Measurements from ENCODE around the gene DIAPH1.
"Not testable (repeated sequence)": the region's sequence is repeated elsewhere in the genome, so short reads cannot be mapped to it uniquely, and the experiment has no call there.

Gene DIAPH1

GRCh38 chr5:141609921-141610320, 8.9 kb downstream of the DIAPH1 start:
- not testable (repeated sequence) for DNase-seq (ENCODE audit: low spot score)

GRCh38 chr5:141609044-141609443, 9.8 kb downstream of the DIAPH1 start:
- DNase-seq (ENCODE audit: low spot score), result no peak

DNA sequence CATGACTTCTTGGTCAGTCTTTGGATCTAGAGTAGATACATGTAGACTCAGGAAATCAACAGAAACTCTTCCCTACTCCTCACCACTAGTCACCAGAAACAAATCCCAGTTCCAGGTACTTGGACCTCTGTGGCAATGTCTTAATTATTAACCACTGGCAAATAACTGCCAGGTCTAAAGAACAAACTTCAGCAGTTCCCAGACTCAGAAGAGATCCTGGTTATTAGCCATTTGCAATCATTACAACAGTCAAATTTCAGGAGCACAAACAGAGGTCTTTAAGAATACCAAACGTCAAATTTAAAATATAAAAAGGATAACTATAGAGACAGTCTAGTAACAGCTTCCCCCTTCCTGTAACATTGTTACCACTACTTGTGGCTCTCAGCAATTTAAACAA, 10.2 kb downstream of the DIAPH1 start:
- no peak for DNase-seq (ENCODE audit: low spot score)

DNA sequence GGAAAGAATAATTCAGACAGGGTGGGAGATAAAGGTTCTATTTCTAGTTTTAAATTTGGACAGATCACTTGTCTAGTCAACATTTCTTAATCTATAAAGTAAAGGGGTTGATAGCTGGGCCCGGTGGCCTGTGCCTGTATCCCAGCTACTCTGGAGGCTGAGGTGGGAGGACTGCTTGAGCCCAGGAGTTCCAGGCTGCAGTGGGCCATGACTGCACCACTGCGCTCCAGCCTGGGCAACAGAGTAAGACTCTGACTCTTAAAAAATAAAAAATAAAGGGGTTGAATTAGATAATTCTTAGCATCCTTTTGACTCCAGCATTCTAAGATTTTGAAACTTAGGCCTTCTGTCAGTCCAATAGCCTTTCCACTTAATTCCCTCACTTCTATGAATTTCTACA, 10.8 kb downstream of the DIAPH1 start:
- DNase-seq (ENCODE audit: low spot score), result no peak

DNA sequence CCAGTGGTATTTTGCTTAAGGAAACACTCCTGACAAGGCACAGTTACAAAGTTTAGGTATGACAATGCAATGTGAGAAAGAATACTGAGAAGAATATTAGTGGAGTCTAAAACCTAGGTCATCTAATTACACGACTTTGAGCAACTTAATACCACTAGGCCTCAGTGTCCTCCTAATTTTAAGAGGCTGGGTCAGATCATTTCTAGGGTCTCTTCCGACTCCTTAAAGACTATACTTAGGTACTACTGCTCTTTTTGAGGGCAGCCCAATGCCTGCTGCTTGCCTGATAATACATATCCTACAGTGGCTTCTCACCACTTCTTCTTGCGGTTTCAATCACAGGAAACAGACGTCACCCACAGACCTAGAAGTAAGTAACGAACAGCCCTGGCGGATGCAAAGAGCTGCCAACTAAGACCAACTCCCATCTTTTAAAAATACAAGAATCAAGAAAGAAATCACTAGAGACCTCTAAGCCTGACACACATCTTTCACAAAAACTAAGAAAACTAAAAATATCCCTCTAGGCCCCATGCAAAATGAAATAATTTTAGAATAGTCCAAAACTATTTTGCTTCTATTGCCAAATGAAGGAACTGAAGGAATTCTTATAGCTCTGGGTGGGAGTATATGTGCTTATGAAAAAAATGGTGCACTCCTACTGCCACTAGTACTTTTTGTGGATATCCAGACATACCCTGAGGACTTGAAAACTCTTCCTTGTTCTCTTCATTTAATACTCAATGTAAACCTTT, 13.1 kb downstream of the DIAPH1 start:
- peak; percentile 50 for DNase-seq (ENCODE audit: low spot score)

DNA sequence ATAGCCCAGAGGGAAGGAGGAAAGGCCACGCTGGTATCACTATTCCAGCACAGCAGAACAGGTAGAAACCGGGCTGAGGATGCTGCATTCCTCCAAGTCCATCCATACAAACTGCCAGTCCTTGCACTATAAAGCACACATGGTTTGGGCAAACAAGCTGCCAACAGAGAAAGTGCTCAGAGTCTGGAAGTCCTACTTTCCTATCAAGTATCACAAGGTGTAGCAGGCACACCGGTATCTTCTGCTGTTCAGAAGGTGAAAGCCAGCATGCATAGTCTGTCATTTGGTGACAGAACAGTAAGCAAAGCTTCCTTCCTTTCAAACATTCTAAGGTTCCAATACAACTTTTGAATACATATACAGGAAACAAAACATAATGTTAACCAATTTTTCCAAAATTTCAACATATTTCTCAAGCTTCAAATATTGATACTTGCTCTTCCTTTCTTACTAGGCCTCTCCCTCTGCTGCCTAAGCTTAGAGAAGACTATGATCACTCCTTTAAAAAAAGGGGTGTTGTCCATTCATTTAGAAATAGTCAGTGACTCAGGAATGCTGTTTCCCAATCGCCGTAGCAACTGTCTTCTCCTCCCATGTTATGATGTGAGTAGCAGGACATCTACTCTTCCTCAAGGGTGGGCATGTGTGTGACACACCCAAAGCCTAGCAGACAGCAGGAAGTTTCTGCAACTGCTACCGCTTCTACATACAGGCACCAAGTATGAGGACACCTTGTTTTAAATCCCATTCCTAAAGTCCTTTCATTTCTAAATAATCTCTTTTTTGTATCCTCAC, 14.7 kb downstream of the DIAPH1 start:
- no peak for DNase-seq (ENCODE audit: low spot score)

- DNase-seq (ENCODE audit: low spot score), result no peak
These were observed 16.2 kb downstream of the DIAPH1 start for GRCh38 chr5:141602606-141603005.

- no peak for DNase-seq (ENCODE audit: low spot score)
These were observed 20.1 kb downstream of the DIAPH1 start for GRCh38 chr5:141598391-141599345.

DNA sequence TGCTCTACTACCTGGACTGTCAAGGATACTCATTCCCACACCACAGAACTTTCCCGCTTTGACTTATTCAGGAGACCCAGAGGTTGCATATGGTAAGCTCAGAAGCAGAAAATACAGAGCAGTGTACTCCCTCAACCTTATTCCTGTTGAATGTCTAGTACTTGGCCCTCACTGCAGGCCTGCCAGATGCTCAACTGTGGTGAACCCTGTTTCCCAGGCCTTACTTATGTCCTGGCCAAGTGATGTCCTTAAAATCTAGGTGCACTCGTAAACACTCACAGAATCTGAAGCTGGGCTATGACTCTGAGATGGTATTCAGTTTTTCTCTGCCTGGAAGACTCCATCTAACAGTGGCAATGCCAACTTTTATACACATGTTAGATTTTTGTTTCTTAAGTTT, 21.0 kb downstream of the DIAPH1 start:
- no peak for DNase-seq (ENCODE audit: low spot score)

DNA sequence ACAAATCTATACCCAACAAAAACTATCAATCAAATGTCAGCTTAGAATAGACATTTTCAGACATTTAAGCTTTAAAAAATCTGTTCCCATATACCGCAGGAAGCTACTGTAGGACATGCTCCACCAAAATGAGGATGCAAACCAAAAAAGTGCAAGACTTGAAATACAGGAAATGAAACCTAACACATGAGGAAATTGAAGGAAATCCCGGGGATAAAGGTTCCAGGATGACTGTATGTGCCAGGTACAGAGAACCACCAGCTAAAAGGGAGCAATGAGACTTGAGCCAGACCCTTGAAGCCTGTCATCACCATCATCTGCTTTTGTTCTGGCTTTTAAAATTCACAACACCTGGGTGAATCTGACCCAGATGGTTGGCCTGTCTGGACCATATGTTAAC, 21.4 kb downstream of the DIAPH1 start:
- DNase-seq (ENCODE audit: low spot score), result no peak

- DNase-seq (ENCODE audit: low spot score), result no peak
These were observed 21.9 kb downstream of the DIAPH1 start for GRCh38 chr5:141596867-141597266.

DNA sequence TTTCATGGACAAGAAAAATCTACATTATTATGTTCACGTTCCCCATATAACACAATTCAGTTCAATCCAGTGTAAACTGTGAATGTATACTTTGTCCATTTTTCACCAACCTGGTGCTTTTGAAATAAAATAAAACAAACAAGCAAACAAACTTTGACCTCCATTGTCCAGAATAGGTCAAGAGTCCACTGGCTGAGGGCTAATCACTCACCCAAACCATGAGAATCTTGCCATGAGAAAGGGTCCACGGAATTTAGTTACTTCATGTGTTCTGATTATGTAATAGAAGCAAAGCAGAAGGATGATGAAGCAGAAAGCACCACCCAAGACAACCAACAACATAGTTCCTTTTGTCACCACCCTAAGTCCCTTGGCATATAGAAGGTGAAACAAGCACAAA, 28.7 kb downstream of the DIAPH1 start:
- DNase-seq (ENCODE audit: low spot score), result no peak

- no peak for DNase-seq (ENCODE audit: low spot score)
These were observed 32.6 kb downstream of the DIAPH1 start for GRCh38 chr5:141586246-141586645.

GRCh38 chr5:141585594-141585993, 33.2 kb downstream of the DIAPH1 start:
- DNase-seq (ENCODE audit: low spot score), result no peak

DNA sequence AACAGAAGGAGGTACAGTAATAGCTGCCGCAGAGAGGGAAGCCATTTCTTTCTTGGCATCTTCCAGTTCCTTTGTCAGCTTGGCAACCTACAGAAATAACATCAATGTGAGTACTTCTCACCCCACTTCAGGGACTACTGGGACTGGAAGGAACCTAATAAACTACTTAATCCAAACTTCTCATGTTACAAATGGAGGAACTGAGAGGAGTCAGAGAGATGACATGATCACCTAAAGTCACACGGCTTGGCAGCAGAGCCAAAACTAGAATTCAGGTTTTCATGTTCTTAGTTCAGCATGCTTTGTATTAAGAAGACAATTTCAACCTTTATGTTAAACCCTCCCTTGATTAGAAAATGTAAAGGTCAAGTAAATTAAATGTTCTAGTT, 44.7 kb downstream of the DIAPH1 start:
- DNase-seq (ENCODE audit: low spot score), result no peak

GRCh38 chr5:141573489-141574121, 45.2 kb downstream of the DIAPH1 start:
- no peak for DNase-seq (ENCODE audit: low spot score)

DNA sequence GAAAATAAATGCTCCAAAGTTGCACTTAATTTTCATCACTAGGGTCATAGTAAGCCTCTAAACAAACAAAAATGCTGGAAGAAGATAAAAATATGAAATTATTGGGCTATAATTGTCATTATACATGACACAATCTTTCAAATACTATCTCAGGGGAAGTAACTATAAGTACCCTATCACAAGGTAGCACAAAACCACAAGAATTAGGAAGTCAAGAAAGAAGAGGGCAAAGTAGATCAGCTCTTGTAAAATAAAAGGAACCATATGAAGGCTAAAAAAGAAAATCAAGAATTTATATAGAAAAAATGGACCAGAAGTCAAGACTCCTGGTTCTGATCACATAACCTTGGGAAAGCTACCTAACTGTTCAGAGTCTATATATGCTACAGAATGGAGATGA, 48.1 kb downstream of the DIAPH1 start:
- DNase-seq (ENCODE audit: low spot score), result peak; percentile 12

- DNase-seq (ENCODE audit: low spot score), result peak; percentile 8
These were observed 51.2 kb downstream of the DIAPH1 start for GRCh38 chr5:141567513-141568117.

DNA sequence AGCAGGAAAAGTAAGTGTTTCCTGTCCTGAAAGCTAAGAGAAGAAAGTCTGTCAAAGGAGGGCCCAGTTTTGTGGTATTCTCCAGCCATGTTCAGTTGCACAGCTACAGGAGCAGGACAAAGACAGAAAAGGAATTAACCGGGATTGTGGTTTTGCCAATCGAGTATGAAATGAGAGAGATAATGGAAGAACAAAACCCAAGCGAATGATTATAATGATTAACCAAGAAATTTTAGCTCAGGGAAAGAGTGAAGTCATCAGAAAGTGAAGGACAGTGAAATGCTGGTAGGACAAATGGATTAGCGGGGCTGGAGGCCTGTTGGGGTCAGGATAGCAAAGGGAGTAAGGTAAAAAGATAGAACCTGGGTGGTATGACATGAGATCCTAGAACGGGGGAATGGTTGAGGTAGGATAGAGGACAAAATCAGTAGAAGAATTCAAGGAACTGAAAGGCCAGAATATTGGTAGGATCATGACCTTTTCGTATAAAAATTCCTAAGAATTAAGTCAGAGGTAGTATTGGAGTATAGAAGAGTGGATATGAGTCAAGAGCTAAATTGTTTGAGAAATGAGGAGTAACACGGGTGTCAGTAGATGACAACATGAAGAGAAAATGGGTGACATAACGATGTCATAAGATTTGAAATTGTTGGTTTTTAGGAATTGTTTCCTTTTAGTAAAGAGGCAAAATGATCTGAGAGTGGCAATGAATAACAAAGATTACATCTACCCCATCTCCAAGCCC, 52.8 kb downstream of the DIAPH1 start:
- DNase-seq (ENCODE audit: low spot score), result no peak

- peak; percentile 67 for DNase-seq (ENCODE audit: low spot score)
These were observed 54.5 kb downstream of the DIAPH1 start for GRCh38 chr5:141564216-141564692.

Data from germinal center (tissue), 1 donor.